ENCODE measurements around the gene F12.
"Not testable (repeated sequence)": the region's sequence is repeated elsewhere in the genome, so short reads cannot be mapped to it uniquely, and the experiment has no call there.

Gene F12

GRCh38 chr5:177417081-177417480 is 7.7 kb upstream of the F12 start:
- DNase-seq (ENCODE audit: low read depth in 1 of 2, low spot score in 1 of 2) = not testable (repeated sequence)

DNA sequence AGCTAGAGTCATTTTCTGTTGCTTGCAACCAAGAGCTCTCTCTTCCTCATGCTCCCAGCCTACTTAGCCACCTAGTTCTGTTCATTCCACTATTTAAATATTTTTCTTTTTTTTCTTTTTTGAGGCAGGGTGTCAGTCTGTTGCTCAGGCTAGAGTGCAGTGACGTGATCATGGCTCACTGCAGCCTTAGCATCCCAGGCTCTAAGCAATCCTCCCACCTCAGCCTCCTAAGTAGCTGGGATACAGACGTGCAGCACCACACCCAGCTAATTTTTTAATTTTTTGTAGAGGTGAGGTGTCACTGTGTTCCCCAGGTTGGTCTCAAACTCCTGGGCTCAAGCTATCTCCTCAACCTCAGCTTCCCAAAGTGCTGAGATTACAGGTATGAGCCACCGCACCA is 5.1 kb upstream of the F12 start:
- no peak for DNase-seq (ENCODE audit: low read depth in 1 of 2, low spot score in 1 of 2)

DNA sequence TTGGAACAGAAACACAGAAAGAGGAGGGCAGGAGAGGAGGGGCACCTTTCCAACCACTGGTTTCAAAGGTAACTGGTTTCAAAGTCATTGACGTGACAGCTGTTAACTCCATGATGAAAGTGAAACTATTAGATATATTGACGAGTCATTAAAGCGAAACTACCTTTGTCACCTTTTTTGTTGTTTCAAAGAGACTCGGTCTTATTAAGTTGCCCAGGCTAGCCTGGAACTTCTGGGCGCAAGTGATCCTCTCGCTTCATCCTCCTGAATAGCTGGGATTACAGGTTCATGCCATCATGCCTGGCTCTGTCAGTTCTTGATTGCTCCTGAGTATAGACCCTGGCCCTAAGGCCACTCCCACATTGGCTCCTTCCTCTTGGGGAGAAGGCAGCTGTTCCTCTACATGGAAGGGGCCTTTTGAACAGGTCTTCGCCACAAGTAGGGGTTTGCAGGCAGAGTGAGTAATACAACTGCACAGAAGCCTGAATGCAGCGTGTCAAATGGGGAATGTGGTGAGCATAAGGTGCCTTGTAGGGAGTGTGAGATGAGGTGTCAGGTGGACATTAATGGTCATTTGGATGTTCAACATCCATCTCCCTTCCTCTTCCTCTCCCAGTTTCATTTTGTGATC is 3.4 kb upstream of the F12 start:
- DNase-seq (ENCODE audit: low read depth in 1 of 2, low spot score in 1 of 2) = no peak

GRCh38 chr5:177410575-177410974 is 1.2 kb upstream of the F12 start:
- no peak for DNase-seq (ENCODE audit: low read depth in 1 of 2, low spot score in 1 of 2)

GRCh38 chr5:177405805-177406204 is 3.6 kb downstream of the F12 start:
- DNase-seq (ENCODE audit: low read depth in 1 of 2, low spot score in 1 of 2) = no peak

- no peak for DNase-seq (ENCODE audit: low read depth in 1 of 2, low spot score in 1 of 2)
Measured at GRCh38 chr5:177405312-177405711, 4.1 kb downstream of the F12 start.

DNA sequence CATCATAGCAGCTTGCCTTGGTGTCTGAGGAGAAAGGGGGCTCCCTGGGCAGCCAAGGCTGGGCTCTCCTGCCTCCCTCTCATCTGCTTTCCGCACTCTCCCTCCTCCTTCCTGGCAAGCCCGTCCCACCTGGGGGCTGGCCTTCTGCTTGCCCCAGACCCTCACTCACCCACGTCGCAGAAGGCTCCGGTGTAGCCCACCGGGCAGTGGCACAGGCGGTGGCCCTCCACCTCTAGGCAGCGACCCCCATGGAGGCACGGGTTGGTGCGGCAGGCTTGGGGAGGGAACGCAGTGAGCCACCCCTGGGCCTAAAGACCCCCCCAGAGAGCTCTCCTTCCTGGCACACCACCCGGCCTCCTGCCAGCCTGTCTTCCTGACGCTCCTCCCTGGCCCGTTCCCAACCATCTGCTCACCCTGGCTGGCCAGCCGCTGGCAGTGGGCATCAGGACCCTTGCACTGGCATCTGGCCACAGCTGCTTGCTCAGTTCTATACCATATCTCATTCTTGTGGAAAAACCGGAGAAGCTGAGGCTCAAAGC is 4.7 kb downstream of the F12 start:
- no peak for DNase-seq (ENCODE audit: low read depth in 1 of 2, low spot score in 1 of 2)

DNA sequence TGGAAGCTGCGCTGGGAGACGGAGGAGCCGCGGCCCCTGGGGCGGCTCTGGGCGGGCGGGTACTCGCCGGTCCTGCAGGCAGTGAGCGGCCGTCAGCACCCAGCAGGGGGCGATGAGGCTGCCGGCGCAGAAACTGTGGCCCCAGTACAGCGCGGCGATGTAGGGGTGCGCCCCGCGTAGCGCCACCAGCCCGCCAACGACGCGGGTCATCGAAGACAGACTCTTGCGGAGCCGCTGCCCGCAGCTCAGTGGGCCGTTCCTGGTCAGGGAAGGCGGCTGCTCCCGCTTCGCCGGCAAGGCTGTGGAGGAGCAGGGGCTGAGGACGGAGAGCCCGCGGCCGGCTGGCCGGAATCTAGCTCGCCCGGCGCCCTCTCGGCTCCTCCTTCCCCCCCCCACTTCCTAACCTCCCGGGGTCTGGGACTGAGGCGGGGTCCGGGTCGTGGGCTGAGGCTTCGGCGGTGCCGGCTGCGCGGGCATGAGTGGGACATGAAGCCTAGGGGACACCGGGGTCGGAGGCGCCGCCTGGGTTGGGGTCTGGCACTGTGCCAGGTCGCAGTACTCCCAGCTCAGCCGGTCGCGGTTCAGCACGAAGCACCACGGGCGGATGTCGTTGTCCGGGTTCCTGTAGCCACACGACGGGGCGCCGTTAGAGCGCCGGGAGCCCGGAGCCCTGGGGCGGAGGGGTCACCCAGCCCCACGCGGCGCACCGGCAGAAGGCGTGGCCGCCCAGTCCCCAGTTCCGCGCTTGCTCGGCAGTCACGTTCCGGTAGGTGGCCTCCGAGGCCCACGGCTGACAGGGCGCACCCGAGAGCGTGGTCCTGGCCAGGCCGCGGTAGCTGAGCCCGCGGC is 5.3 kb downstream of the F12 start:
- DNase-seq (ENCODE audit: low read depth in 1 of 2, low spot score in 1 of 2) = peak; percentile 63 to 73

DNA sequence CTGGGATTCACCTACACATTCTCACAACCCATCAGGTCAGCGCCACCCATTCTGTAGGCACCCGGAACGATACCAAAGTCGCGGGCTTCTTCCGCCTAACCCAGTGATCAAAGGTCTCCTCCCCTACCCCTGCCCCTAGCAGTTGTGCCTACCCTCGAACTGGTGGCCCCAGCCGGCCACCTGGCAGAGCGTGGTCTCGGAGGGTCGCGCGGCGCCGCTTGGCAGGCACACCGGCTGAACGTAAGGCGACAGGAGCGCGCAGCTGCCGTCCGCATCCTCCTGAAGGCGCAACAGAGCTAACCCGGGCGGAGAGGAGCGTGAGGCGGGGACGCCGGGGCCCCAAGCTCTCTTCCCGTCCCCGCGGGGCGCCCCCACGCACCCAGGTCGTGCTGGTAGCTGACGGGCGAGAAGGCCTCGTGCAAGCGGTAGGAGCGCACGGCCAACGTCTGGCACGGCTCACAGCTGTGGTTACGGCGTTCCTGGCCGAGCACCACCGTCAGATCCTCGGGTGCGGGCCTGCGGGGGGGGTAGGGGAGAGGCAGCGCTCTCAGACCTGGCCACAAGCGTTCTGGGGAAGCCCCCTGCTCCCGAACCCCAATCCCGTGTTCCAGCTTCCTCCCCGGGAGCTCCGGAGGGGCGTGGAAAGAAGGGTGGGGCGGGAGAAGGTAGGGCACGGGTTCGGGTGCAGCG is 6.1 kb downstream of the F12 start:
- peak in 1 of 2 donors; percentile 41 for DNase-seq (ENCODE audit: low read depth in 1 of 2, low spot score in 1 of 2)

- DNase-seq (ENCODE audit: low read depth in 1 of 2, low spot score in 1 of 2) = peak; percentile 48 to 57
Measured at GRCh38 chr5:177402271-177403043, 6.9 kb downstream of the F12 start.

- no peak for DNase-seq (ENCODE audit: low read depth in 1 of 2, low spot score in 1 of 2)
Measured at GRCh38 chr5:177399997-177400868, 9.1 kb downstream of the F12 start, which contains the start of gene PFN3. Gene PFN3, minus strand, starts transcription at chr5:177400661. Its CDS starts 85 bp downstream, at chr5:177400576.

- DNase-seq (ENCODE audit: low read depth in 1 of 2, low spot score in 1 of 2) = no peak
Measured at GRCh38 chr5:177397875-177398390, 11.4 kb downstream of the F12 start.

DNA sequence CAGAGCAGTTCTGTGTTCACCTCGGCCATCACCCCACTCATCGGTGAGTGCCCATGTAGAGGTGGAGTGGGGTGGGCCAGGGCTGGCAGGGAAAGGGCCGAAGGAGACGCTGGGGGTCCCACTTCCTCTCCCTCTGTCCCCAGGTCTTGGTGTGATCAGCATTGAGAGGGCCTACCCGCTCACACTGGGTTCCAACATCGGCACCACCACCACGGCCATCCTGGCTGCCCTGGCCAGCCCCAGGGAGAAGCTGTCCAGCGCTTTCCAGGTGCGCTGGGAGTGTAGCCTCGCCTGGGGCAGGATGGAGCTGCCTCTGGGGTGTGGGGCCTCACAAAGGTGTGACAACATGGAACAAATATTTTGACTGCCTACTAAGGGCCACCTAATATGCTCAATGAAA is 12.6 kb downstream of the F12 start:
- no peak for DNase-seq (ENCODE audit: low read depth in 1 of 2, low spot score in 1 of 2)

- DNase-seq (ENCODE audit: low read depth in 1 of 2, low spot score in 1 of 2) = no peak
Measured at GRCh38 chr5:177396078-177396477, 13.3 kb downstream of the F12 start.

DNA sequence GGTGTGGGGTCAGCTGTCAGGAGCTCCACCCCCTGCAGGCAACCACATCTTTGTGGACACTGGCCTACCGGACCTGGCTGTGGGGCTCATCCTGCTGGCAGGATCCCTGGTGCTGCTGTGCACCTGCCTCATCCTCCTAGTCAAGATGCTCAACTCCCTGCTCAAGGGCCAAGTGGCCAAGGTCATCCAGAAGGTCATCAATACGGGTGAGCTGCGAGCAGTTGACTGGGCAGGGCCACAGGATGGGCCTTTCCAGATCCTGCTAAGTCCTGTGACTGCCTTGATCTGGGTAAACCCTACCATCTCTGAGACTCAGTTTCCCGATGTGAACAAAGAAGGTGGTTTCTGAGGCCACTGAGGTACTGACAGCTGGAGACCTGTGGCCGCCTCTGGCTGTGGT is 15.4 kb downstream of the F12 start:
- no peak for DNase-seq (ENCODE audit: low read depth in 1 of 2, low spot score in 1 of 2)

DNA sequence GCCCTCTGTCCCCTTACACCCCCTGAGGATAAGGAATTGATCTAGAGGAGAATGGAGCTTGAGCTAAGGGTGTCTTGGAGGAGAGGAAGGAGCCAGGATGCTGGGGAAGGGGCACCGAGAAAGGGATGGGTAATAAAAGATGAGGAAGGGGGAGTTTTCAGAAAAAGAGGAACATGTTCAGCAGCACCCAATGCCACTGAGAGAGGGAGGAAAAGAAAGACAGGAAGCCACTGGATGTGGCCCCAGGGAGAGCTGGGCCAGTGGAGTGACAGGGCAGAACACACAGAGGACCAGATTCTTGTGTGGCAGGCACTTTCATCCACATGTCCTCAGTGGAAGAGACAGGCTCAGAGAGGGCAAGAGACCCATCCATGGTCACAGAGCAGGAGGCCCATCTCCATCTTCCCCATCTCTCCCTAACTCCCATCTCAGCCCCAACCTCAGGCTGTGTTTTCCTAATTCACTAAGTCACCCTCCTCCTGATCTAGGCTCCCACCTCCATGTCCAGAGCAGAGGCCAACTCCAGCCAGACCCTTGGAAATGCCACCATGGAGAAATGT is 16.1 kb downstream of the F12 start:
- DNase-seq (ENCODE audit: low read depth in 1 of 2, low spot score in 1 of 2) = no peak

GRCh38 chr5:177392765-177393164 is 16.6 kb downstream of the F12 start:
- DNase-seq (ENCODE audit: low read depth in 1 of 2, low spot score in 1 of 2) = no peak

DNA sequence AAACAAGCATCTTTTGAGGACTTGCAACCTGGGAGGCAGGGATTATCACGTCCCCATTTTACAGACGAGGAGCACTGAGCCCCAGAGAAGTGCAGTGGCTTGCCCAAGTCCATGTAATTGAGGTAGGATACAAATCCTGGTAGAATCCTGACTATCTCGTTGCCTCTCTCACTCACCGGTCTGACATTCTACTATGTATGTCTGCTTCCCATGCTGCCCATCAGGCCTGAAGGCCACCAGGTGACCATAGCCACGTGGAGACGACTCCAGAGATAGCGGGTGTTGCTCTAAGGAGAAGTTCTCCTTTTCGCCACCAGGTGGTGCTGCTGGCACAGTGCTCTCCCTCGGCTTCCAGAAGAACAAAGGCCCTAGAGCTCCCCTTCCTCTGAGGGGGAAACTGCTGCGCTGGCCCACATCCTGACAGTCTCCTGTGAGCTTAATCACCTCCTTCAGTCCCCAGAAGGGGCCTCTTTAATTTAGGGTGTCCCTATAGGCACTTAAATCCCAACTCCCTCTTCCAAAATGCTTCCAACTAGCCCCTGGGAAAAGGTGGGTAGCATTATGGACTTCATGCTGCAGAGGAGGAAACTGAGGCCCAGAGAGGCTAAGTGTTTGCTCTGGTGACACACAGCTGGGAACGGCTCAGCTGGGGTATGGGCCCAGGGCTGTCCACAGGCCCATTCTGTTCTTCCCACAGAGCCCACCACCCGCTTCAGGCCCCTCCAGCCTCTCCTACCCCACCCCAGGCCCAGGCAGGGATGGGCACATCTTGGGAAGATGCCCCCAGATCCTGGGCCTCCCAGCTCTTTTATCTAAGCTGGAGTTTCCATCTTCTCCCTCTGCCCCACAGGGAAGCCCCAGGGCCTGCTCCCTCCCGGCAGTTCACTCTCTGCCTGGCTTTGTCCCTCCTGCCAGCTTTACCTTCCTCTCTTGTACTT is 18.7 kb downstream of the F12 start:
- DNase-seq (ENCODE audit: low read depth in 1 of 2, low spot score in 1 of 2) = peak; percentile 72 to 79

Data from activated T-helper 1 cell treated with anti-CD3 and anti-CD28 coated beads, Interleukin-2, amount 50 U/mL, for 16 hours (primary cell).